Ascending aorta (tissue), 2 donors: ENCODE data around the gene STK4. TPM values are rescaled to one million over a fixed set of nuclear protein-coding genes. Genes with fewer than 3 reads are reported as not detected.

Experiments used
- DNase-seq, 2 donors: peaks; one replicate each; pipeline ENCODE4 v3.0.0-alpha.2; 2019; ENCODE audit warnings: low spot score in 2 of 2
- H3K27ac ChIP-seq, 2 donors: fragments of 200-600 bp; sonication (generic); one replicate each; pipeline ENCODE4 v1.5.1; 2016 to 2017; ENCODE audit warnings: mild to moderate bottlenecking in 1 of 2
- H3K27me3 ChIP-seq: fragments of 200-600 bp; sonication (generic); one replicate; pipeline ENCODE4 v1.5.1; 2017
- H3K36me3 ChIP-seq, 2 donors: fragments of 200-600 bp; sonication (generic); one replicate each; pipeline ENCODE4 v1.5.1; 2016
- H3K4me1 ChIP-seq, 2 donors: fragments of 200-600 bp; sonication (generic); one replicate each; pipeline ENCODE4 v1.5.1; 2016 to 2017; ENCODE audit warnings: mild to moderate bottlenecking in 1 of 2
- H3K4me3 ChIP-seq, 2 donors: fragments of 200-600 bp; sonication (generic); one replicate each; pipeline ENCODE4 v1.5.1; 2016 to 2017; ENCODE audit warnings: mild to moderate bottlenecking in 1 of 2
- H3K9me3 ChIP-seq, 2 donors: fragments of 200-600 bp; sonication (generic); one replicate each; pipeline ENCODE4 v1.5.1; 2016
- CTCF ChIP-seq, 3 experiments: fragments of 200-600 bp in 2 of 3; fragments of 450-650 bp in 1 of 3; sonication (generic) in 2 of 3; IDR thresholded peaks; one replicate each; pipeline ENCODE4 v1.5.1; 2016 to 2019; ENCODE audit warnings: antibody characterized with exemption in 3 of 3, mild to moderate bottlenecking in 1 of 3, moderate library complexity in 1 of 3
- intact Hi-C: fragments of 100-400 bp; cut with DNase I; formaldehyde crosslinking; loops from one replicate; pipeline ENCODE4 v1.15.1; 2023
- total RNA-seq: library from RNA; depleted of rRNA; stranded (reverse); fragments of >200 nt; gene quantifications from one replicate; pipeline ENCODE4 v1.1.0, GENCODE V29; 2016

Gene STK4
- total RNA-seq, 1 donor from 2014 or later: 20.6 TPM

DNA sequence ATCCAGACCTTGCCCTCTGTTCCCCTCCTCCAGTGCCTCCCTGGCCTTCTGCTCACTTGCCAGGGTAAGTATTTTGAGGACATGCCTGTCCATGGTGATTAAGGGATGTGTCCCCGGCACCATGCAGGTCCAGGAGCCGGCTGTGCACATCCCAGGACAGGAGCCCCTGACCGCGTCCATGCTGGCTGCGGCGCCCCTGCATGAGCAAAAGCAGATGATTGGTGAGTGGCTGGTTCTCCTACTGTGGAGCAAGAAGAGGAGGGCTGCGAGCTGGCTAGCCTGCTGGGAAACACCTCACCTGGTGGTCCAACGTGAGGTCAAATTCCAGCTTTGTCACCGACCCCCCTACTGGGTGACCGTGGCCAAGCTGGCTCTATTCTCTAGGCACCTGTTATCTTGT is 29.8 kb upstream of the STK4 start:
- DNase-seq: no peak
- H3K27me3 ChIP-seq: no peaks in the 10 kb centered on the region
- TF ChIP-seq CTCF (IDR thresholded peaks at IDR 0.05): no peak
- no peaks in the 10 kb centered on the region for H3K9me3 ChIP-seq
- intact Hi-C loops: no loop called here
- no peak overlapping the region for H3K4me3 ChIP-seq
- no peaks in the 10 kb centered on the region for H3K4me1 ChIP-seq
- peaks cover under 1 to 29% of the 10 kb centered on the region in 2 donors for H3K36me3 ChIP-seq
- H3K27ac ChIP-seq: no peak overlapping the region

DNA sequence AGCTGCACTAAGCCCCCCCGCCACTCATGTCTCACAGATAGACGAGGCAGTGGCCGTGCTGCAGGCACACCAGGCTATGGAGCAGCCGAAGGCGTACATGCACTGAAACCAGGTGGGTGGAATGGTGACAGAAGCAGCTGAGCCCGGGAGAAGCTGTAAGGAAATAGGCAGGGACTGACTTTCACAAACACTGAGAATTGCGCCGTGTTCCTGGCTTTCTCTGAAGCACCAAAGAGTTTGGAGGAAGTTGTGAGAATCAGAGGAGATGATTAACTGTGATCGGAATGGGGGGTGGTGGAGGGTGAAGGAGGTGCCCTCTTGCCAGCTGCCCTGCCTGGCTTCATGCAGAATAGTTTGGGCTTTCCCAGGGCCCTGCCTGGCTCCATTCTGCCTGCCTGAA is 27.7 kb upstream of the STK4 start:
- no peak for DNase-seq
- Histone ChIP-seq H3K4me1 (no peaks in the 10 kb centered on the region), H3K27ac (no peak overlapping the region), H3K9me3 (no peaks in the 10 kb centered on the region), H3K4me3 (no peak overlapping the region), H3K27me3 (no peaks in the 10 kb centered on the region), H3K36me3 (peaks cover 21 to 50% of the 10 kb centered on the region in 2 donors)
- intact Hi-C loops: no loop called here
- no peak for TF ChIP-seq CTCF (IDR thresholded peaks at IDR 0.05)

GRCh38 chr20:44941120-44941691 is 25.1 kb upstream of the STK4 start:
- Histone ChIP-seq H3K9me3 (no peaks in the 10 kb centered on the region), H3K36me3 (peaks cover 37 to 68% of the 10 kb centered on the region in 2 donors), H3K27ac (no peak overlapping the region), H3K27me3 (no peaks in the 10 kb centered on the region), H3K4me3 (no peak overlapping the region), H3K4me1 (no peaks in the 10 kb centered on the region)
- intact Hi-C loops: no loop called here
- no peak for TF ChIP-seq CTCF (IDR thresholded peaks at IDR 0.05)
- no peak for DNase-seq

GRCh38 chr20:44942264-44942973 is 23.9 kb upstream of the STK4 start:
- H3K4me3 ChIP-seq: no peak overlapping the region
- no peak overlapping the region for H3K27ac ChIP-seq
- DNase-seq: no peak
- H3K4me1 ChIP-seq: no peaks in the 10 kb centered on the region
- H3K36me3 ChIP-seq: peaks cover 37 to 70% of the 10 kb centered on the region in 2 donors
- no peak for TF ChIP-seq CTCF (IDR thresholded peaks at IDR 0.05)
- intact Hi-C loops: no loop called here
- no peaks in the 10 kb centered on the region for H3K9me3 ChIP-seq
- H3K27me3 ChIP-seq: no peaks in the 10 kb centered on the region

- H3K4me1 ChIP-seq: no peaks in the 10 kb centered on the region
- DNase-seq: no peak
- no peaks in the 10 kb centered on the region for H3K9me3 ChIP-seq
- H3K27me3 ChIP-seq: no peaks in the 10 kb centered on the region
- H3K4me3 ChIP-seq: no peak overlapping the region
- TF ChIP-seq CTCF (IDR thresholded peaks at IDR 0.05): no peak
- peaks cover 44 to 84% of the 10 kb centered on the region in 2 donors for H3K36me3 ChIP-seq
- intact Hi-C loops: no loop called here
- no peak overlapping the region for H3K27ac ChIP-seq
Measured at GRCh38 chr20:44943828-44944227, 22.5 kb upstream of the STK4 start.
